Measurements from ENCODE around the gene NOA1. TPM values are rescaled to one million over a fixed set of nuclear protein-coding genes. Genes with fewer than 3 reads are reported as not detected.

The NOA1 gene
- total RNA-seq, 1 donor: 32.9 TPM

DNA sequence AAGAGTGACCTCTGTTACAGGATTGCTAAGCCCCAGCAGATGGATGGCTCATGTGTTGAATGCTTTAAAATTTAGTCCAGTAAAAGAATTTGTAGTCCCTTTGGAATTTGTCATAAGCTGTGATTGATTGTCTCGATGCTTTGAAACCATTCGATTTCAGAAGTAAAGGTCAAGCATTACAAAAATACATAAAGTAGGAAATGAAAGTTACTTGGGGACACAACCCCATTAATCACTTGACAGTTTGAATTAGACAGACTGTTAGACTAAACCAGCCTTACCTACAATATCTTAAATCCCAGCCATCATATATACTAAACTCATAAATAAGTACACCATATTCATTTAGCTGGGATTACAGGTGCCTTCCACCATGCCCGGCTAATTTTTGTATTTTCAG is 63.1 kb downstream of the NOA1 start:
- H3K79me2 ChIP-seq (ENCODE audit: insufficient read depth, low read length): peaks cover 97% of the 10 kb centered on the region
- H3K9me3 ChIP-seq (ENCODE audit: low read depth, low read length): no peaks in the 10 kb centered on the region
- H3K27me3 ChIP-seq (ENCODE audit: insufficient read depth, low read length): no peaks in the 10 kb centered on the region
- H3K36me3 ChIP-seq (ENCODE audit: insufficient read depth, low read length): peaks cover 9% of the 10 kb centered on the region
- TF ChIP-seq, protein P1, sequence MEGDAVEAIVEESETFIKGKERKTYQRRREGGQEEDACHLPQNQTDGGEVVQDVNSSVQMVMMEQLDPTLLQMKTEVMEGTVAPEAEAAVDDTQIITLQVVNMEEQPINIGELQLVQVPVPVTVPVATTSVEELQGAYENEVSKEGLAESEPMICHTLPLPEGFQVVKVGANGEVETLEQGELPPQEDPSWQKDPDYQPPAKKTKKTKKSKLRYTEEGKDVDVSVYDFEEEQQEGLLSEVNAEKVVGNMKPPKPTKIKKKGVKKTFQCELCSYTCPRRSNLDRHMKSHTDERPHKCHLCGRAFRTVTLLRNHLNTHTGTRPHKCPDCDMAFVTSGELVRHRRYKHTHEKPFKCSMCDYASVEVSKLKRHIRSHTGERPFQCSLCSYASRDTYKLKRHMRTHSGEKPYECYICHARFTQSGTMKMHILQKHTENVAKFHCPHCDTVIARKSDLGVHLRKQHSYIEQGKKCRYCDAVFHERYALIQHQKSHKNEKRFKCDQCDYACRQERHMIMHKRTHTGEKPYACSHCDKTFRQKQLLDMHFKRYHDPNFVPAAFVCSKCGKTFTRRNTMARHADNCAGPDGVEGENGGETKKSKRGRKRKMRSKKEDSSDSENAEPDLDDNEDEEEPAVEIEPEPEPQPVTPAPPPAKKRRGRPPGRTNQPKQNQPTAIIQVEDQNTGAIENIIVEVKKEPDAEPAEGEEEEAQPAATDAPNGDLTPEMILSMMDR (IDR thresholded peaks at IDR 0.05; ENCODE audit: extremely low read depth, low read depth, low read length): no peak
- H3K4me2 ChIP-seq (ENCODE audit: insufficient read depth, low read length): no peak overlapping the region
- peaks cover 22% of the 10 kb centered on the region for H4K20me1 ChIP-seq (ENCODE audit: insufficient read depth, low read length)
- no peak overlapping the region for H3K27ac ChIP-seq (ENCODE audit: low read depth, low read length)
- peaks cover 14% of the 10 kb centered on the region for H3K4me1 ChIP-seq (ENCODE audit: insufficient read depth, low read length)
- DNase-seq (ENCODE audit: insufficient read length, low spot score, missing footprints): no peak
- no peak overlapping the region for H2AFZ ChIP-seq (ENCODE audit: low read length)
- H3K4me3 ChIP-seq (ENCODE audit: insufficient read depth, low read length): no peak overlapping the region

Small RNAs within 50 kb of the gene (small RNA-seq; reads per million reads assigned to genes)
- gene RNU6-998P: not detected

Other genes with a start within 250 kb of the NOA1 start
- not detected in 2 replicates for gene SPINK2, start 155.9 kb downstream of the NOA1 start, total RNA-seq
- 49.2 and 50.7 TPM in 2 replicates for gene REST, start 69.7 kb downstream of the NOA1 start, total RNA-seq
- 99.2 and 102 TPM in 2 replicates for gene POLR2B, start 1.3 kb upstream of the NOA1 start, total RNA-seq
- gene IGFBP7, start 132.8 kb upstream of the NOA1 start, total RNA-seq: 680 and 715 TPM in 2 replicates